GM18520 (cell line): ENCODE results near the gene AVEN.

Source experiments
- ATAC-seq: cut with Tn5 transposase; IDR thresholded peaks from one replicate; pipeline ENCODE4 v1.9.1; 2021; ENCODE audit not compliant: unreplicated experiment

Gene AVEN

GRCh38 chr15:33923446-33923845 is 115.6 kb downstream of the AVEN start:
- ATAC-seq, result no peak

- ATAC-seq, result no peak
Measured at GRCh38 chr15:33915571-33916407, 123.2 kb downstream of the AVEN start.

- ATAC-seq, result no peak
Measured at GRCh38 chr15:33913459-33913858, 125.5 kb downstream of the AVEN start.

GRCh38 chr15:33912326-33912725 is 126.7 kb downstream of the AVEN start:
- no peak for ATAC-seq

- no peak for ATAC-seq
Measured at GRCh38 chr15:33910741-33911140, 128.3 kb downstream of the AVEN start.

GRCh38 chr15:33908406-33908805 is 130.6 kb downstream of the AVEN start:
- no peak for ATAC-seq

GRCh38 chr15:33907326-33907725 is 131.7 kb downstream of the AVEN start:
- ATAC-seq, result no peak

- no peak for ATAC-seq
Measured at GRCh38 chr15:33903661-33904060, 135.3 kb downstream of the AVEN start.

GRCh38 chr15:33902043-33902442 is 137.0 kb downstream of the AVEN start:
- no peak for ATAC-seq

- ATAC-seq, result no peak
Measured at GRCh38 chr15:33894193-33894592, 144.8 kb downstream of the AVEN start.

- no peak for ATAC-seq
Measured at GRCh38 chr15:33888176-33888575, 150.8 kb downstream of the AVEN start.

- ATAC-seq, result no peak
Measured at GRCh38 chr15:33882921-33883320, 156.1 kb downstream of the AVEN start.

GRCh38 chr15:33874156-33874555 is 164.8 kb downstream of the AVEN start:
- no peak for ATAC-seq

GRCh38 chr15:33872416-33873106 is 166.4 kb downstream of the AVEN start:
- no peak for ATAC-seq

- no peak for ATAC-seq
Measured at GRCh38 chr15:33871980-33872379, 167.0 kb downstream of the AVEN start.

GRCh38 chr15:33866101-33866737 is 172.8 kb downstream of the AVEN start:
- ATAC-seq, result no peak

GRCh38 chr15:33865416-33865815 is 173.6 kb downstream of the AVEN start:
- ATAC-seq, result no peak

GRCh38 chr15:33864360-33865075 is 174.5 kb downstream of the AVEN start:
- no peak for ATAC-seq

- ATAC-seq, result no peak
Measured at GRCh38 chr15:33860754-33861153, 178.2 kb downstream of the AVEN start.

GRCh38 chr15:33859992-33860545 is 178.9 kb downstream of the AVEN start:
- no peak for ATAC-seq

- ATAC-seq, result no peak
Measured at GRCh38 chr15:33858836-33859235, 180.2 kb downstream of the AVEN start.
